Measurements from ENCODE around the gene ZDHHC14.

DNA sequence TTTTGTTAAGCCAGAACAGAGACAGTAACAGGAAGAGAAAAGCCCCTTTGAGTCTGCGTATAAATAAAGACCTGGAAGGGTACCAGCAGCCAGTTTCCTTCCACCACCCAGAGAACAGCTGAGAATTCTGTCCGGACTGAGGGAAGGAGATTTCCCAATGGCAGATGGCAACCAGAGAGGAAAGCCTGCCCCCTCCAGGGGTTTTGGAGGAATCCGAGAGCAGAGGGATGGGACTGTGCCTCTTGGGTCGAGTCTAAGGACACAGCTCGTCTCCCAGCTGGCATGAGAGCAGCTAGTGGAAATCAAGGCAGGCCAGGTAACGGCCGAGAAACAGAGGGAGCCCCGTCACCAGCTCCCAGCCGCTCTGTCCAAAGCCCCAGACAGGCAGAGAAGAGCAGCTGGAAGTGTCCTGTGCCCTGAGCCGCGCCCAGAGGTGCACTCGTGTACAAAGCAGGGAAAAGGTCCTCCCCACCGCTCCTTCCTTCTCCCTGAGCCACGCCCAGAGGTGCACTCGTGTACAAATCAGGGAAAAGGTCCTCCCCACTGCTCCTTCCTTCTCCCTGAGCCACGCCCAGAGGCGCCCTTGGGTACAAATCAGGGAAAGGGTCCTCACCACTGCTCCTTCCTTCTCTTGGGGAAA lies 308.1 kb downstream of the ZDHHC14 start:
- TF ChIP-seq CTCF (IDR thresholded peaks at IDR 0.05) (no peak), POLR2A (IDR thresholded peaks at IDR 0.05) (no peak), EP300 (IDR thresholded peaks at IDR 0.05) (no peak)

Measured in ovary (tissue), 3 donors.